ENCODE results near the gene ATF4. TPM values are rescaled to one million over a fixed set of nuclear protein-coding genes. Genes with fewer than 3 reads are reported as not detected.

Gene ATF4
- total and polyA plus RNA-seq, 2 donors from 2014 or later, result 261 to 293 TPM

DNA sequence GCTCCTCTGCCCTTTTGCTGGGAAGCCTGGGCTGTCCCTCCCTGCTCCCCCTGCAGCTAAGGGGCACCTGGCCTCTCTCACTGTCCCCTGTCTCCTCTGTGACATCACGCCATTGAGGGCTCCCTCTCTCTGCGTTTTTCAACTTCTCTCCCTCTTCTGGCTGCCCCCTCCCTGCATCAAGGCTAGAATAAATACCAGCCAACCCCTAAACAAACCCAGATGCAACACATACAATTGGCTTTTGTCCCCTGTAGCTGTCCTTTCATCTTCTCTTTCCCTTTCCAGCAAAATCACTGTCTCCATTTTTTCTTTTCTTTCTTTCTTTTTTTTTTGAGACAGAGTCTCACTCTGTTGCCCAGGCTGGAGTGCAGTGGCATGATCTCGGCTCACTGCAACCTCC, 21.6 kb upstream of the ATF4 start:
- Histone ChIP-seq H3K9ac (ENCODE audit: low read length in 3 of 3) (no peak overlapping the region), H3K9me3 (ENCODE audit: control insufficient read depth in 2 of 3, insufficient read depth in 1 of 3, low read length in 3 of 3) (no peaks in the 10 kb centered on the region), H3K4me1 (ENCODE audit: control insufficient read depth in 2 of 3, insufficient read depth in 2 of 3, low read depth in 1 of 3, low read length in 3 of 3) (peaks cover 0 to 23% (median 20%) of the 10 kb centered on the region in 3 donors), H3K36me3 (ENCODE audit: control insufficient read depth in 2 of 3, insufficient read depth in 3 of 3, low read length in 3 of 3) (peaks cover 0 to 2% (median 0%) of the 10 kb centered on the region in 3 donors), H3K27ac (ENCODE audit: low read depth in 2 of 2, low read length in 2 of 2) (no peak overlapping the region), H3K27me3 (ENCODE audit: control insufficient read depth, insufficient read depth, low read length) (no peaks in the 10 kb centered on the region), H3K4me3 (ENCODE audit: low read length in 3 of 3) (no peak overlapping the region)
- intact Hi-C loops (cut with DNase I), result no loop called here
- DNase-seq, result no peak
- TF ChIP-seq, protein P1, sequence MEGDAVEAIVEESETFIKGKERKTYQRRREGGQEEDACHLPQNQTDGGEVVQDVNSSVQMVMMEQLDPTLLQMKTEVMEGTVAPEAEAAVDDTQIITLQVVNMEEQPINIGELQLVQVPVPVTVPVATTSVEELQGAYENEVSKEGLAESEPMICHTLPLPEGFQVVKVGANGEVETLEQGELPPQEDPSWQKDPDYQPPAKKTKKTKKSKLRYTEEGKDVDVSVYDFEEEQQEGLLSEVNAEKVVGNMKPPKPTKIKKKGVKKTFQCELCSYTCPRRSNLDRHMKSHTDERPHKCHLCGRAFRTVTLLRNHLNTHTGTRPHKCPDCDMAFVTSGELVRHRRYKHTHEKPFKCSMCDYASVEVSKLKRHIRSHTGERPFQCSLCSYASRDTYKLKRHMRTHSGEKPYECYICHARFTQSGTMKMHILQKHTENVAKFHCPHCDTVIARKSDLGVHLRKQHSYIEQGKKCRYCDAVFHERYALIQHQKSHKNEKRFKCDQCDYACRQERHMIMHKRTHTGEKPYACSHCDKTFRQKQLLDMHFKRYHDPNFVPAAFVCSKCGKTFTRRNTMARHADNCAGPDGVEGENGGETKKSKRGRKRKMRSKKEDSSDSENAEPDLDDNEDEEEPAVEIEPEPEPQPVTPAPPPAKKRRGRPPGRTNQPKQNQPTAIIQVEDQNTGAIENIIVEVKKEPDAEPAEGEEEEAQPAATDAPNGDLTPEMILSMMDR (IDR thresholded peaks at IDR 0.05; ENCODE audit: borderline replicate concordance, extremely low read depth, insufficient read depth), result no peak
- FAIRE-seq, result no peak

DNA sequence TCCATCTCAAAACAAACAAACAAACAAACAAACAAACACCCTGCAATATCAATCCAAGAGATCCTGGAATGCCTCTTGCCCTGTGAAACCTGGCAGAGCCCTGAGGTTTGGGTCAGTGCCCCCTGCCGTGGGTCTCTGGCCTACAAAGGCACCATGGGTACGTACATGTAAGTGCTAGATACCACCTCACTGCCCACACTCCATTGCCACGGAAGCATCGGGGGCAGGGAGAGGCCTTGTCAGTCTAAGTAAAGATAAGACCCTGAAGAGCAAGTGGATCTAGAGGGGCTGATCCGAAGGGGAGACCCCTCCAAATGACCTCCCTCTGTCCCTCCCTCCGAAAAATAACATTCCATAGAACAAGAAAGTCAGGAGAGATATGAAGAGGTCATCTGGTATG, 20.3 kb upstream of the ATF4 start:
- intact Hi-C loops (cut with DNase I), result no loop called here
- no peak overlapping the region for H3K9ac ChIP-seq (ENCODE audit: low read length in 3 of 3)
- peak in 1 of 5 donors; percentile 63 for DNase-seq

DNA sequence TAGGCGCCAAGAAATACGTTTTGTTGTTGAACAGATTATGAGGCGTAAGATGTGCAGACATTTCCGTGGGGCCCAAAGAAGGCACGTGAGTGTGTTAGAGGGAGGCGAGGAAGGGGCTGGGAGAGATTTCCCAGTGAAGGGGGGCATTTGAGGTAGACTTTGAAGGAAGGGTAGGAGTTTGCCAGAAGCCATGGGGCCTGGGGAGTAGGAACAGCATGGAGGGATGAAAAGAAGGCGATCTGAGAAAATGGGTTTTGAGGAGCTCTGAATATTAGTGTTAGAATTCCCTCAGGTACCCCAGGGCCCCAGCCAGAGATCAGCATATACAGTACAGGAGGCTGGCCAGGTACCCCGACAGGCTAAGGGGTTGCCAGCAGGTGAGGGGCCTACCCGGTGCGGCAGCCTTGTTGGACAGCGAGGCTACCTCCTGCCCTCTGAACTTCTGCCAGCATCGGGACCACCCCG, 18.7 kb upstream of the ATF4 start:
- intact Hi-C loops (cut with DNase I), result no loop called here
- Histone ChIP-seq H3K27ac (ENCODE audit: low read depth in 2 of 2, low read length in 2 of 2) (peak overlapping the region; percentile 87 to 92), H3K4me3 (ENCODE audit: low read length in 3 of 3) (peak overlapping the region; percentile 33 to 77 (median 46)), H3K36me3 (ENCODE audit: control insufficient read depth in 2 of 3, insufficient read depth in 3 of 3, low read length in 3 of 3) (peaks cover 8 to 21% (median 19%) of the 10 kb centered on the region in 3 donors), H3K4me1 (ENCODE audit: control insufficient read depth in 2 of 3, insufficient read depth in 2 of 3, low read depth in 1 of 3, low read length in 3 of 3) (peaks cover 0 to 23% (median 20%) of the 10 kb centered on the region in 3 donors), H3K9ac (ENCODE audit: low read length in 3 of 3) (peak overlapping the region; percentile 14 to 89 (median 33)), H3K9me3 (ENCODE audit: control insufficient read depth in 2 of 3, insufficient read depth in 1 of 3, low read length in 3 of 3) (no peaks in the 10 kb centered on the region), H3K27me3 (ENCODE audit: control insufficient read depth, insufficient read depth, low read length) (no peaks in the 10 kb centered on the region)
- DNase-seq (no peak), FAIRE-seq (no peak)
- TF ChIP-seq, protein P1 (IDR thresholded peaks at IDR 0.05; ENCODE audit: borderline replicate concordance, extremely low read depth, insufficient read depth), result no peak

More for the DNA sequence above, 20.3 kb upstream of the ATF4 start:
- no peak for FAIRE-seq
- no peaks in the 10 kb centered on the region for H3K27me3 ChIP-seq (ENCODE audit: control insufficient read depth, insufficient read depth, low read length)
- no peak overlapping the region for H3K4me3 ChIP-seq (ENCODE audit: low read length in 3 of 3)
- H3K9me3 ChIP-seq (ENCODE audit: control insufficient read depth in 2 of 3, insufficient read depth in 1 of 3, low read length in 3 of 3), result no peaks in the 10 kb centered on the region
- TF ChIP-seq, protein P1 (IDR thresholded peaks at IDR 0.05; ENCODE audit: borderline replicate concordance, extremely low read depth, insufficient read depth), result no peak
- peaks cover 4 to 5% (median 5%) of the 10 kb centered on the region in 3 donors for H3K36me3 ChIP-seq (ENCODE audit: control insufficient read depth in 2 of 3, insufficient read depth in 3 of 3, low read length in 3 of 3)
- H3K4me1 ChIP-seq (ENCODE audit: control insufficient read depth in 2 of 3, insufficient read depth in 2 of 3, low read depth in 1 of 3, low read length in 3 of 3), result peaks cover 0 to 23% (median 20%) of the 10 kb centered on the region in 3 donors
- peak overlapping the region; percentile 87 to 92 for H3K27ac ChIP-seq (ENCODE audit: low read depth in 2 of 2, low read length in 2 of 2)
